GM21526 (cell line): ENCODE measurements around the gene CD33.
"Not testable (repeated sequence)": the region's sequence is repeated elsewhere in the genome, so short reads cannot be mapped to it uniquely, and the experiment has no call there.

Experiments used
- ATAC-seq: cut with Tn5 transposase; IDR thresholded peaks from one replicate; pipeline ENCODE4 v1.9.1; 2021; ENCODE audit warnings: moderate library complexity; ENCODE audit not compliant: unreplicated experiment, low FRiP score

The CD33 gene

GRCh38 chr19:51210191-51210784 is 14.6 kb upstream of the CD33 start:
- ATAC-seq: no peak

GRCh38 chr19:51210874-51211361 is 14.0 kb upstream of the CD33 start:
- not testable (repeated sequence) for ATAC-seq

GRCh38 chr19:51211833-51212232 is 13.0 kb upstream of the CD33 start:
- no peak for ATAC-seq

- no peak for ATAC-seq
Measured at GRCh38 chr19:51219307-51219706, 5.6 kb upstream of the CD33 start.

- ATAC-seq: no peak
Measured at GRCh38 chr19:51219971-51220370, 4.9 kb upstream of the CD33 start.

GRCh38 chr19:51220996-51221395 is 3.9 kb upstream of the CD33 start:
- no peak for ATAC-seq

GRCh38 chr19:51224163-51224641 is 678 bp upstream of the CD33 start:
- ATAC-seq: no peak

GRCh38 chr19:51226067-51226466 is 1.2 kb downstream of the CD33 start:
- ATAC-seq: no peak

GRCh38 chr19:51227326-51227725 is 2.4 kb downstream of the CD33 start:
- no peak for ATAC-seq

- no peak for ATAC-seq
Measured at GRCh38 chr19:51227966-51228365, 3.1 kb downstream of the CD33 start.

GRCh38 chr19:51240866-51241265 is 16.0 kb downstream of the CD33 start:
- ATAC-seq: no peak

- no peak for ATAC-seq
Measured at GRCh38 chr19:51242881-51243630, 18.2 kb downstream of the CD33 start.

- no peak for ATAC-seq
Measured at GRCh38 chr19:51246164-51246552, 21.3 kb downstream of the CD33 start.

- ATAC-seq: no peak
Measured at GRCh38 chr19:51247972-51248590, 23.2 kb downstream of the CD33 start.

- ATAC-seq: no peak
Measured at GRCh38 chr19:51250786-51251467, 26.0 kb downstream of the CD33 start, which contains the start of gene SIGLECL1. SIGLECL1 (plus strand) TSS chr19:51251080; CDS start chr19:51264073, 12,993 bp downstream.

GRCh38 chr19:51251468-51251820 is 26.6 kb downstream of the CD33 start:
- no peak for ATAC-seq

- ATAC-seq: no peak
Measured at GRCh38 chr19:51252306-51253079, 27.6 kb downstream of the CD33 start.

- ATAC-seq: no peak
Measured at GRCh38 chr19:51253088-51253806, 28.4 kb downstream of the CD33 start.

- ATAC-seq: no peak
Measured at GRCh38 chr19:51256155-51256625, 31.3 kb downstream of the CD33 start.
